HL-60 (cell line): ENCODE results near the gene TMEM204.

Experiments used
- GABPA ChIP-seq: IDR thresholded peaks from 2 replicates; pipeline ENCODE4 v1.6.1; 2012; ENCODE audit warnings: low read depth
- POLR2AphosphoS5 ChIP-seq: IDR thresholded peaks from 2 replicates; pipeline ENCODE4 v1.6.1; 2012; ENCODE audit warnings: low read depth
- SPI1 ChIP-seq: IDR thresholded peaks from 2 replicates; pipeline ENCODE4 v1.6.1; 2012; ENCODE audit warnings: low read depth, mild to moderate bottlenecking, borderline replicate concordance
- TF ChIP-seq, protein P1 (sequence below): IDR thresholded peaks from one replicate; pipeline ENCODE4 v1.5.1; 2011; ENCODE audit warnings: low read length, control low read depth, inconsistent platforms; ENCODE audit not compliant: insufficient read depth

DNA sequence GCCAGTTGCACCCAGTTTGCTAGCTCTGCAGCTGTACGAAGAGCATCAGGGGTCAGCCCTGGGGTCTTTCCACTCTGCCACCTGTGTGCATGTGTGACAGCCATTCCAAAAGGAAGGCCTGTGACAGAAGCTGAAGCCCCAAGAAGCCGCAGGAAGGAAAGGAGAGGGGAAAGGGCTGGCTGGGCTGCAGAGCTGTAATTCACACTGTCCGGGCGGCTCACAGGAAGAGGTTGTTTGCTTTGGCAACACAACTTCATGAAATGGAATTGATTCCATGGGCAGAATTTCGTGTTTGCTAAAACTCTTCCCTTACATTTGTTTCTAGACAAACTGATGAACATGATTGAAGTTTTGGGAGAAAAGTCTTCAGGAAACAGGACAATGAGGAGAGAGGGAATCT is 14.8 kb downstream of the TMEM204 start:
- TF ChIP-seq, protein P1, sequence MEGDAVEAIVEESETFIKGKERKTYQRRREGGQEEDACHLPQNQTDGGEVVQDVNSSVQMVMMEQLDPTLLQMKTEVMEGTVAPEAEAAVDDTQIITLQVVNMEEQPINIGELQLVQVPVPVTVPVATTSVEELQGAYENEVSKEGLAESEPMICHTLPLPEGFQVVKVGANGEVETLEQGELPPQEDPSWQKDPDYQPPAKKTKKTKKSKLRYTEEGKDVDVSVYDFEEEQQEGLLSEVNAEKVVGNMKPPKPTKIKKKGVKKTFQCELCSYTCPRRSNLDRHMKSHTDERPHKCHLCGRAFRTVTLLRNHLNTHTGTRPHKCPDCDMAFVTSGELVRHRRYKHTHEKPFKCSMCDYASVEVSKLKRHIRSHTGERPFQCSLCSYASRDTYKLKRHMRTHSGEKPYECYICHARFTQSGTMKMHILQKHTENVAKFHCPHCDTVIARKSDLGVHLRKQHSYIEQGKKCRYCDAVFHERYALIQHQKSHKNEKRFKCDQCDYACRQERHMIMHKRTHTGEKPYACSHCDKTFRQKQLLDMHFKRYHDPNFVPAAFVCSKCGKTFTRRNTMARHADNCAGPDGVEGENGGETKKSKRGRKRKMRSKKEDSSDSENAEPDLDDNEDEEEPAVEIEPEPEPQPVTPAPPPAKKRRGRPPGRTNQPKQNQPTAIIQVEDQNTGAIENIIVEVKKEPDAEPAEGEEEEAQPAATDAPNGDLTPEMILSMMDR: no peak
- TF ChIP-seq GABPA: no peak
- TF ChIP-seq SPI1: no peak
- TF ChIP-seq POLR2AphosphoS5: no peak
